MM.1S (cell line): ENCODE measurements around the gene PLXNA4.

ENCODE experiments used
- DNase-seq: peaks from one replicate; pipeline ENCODE4 v3.0.0-alpha.2; 2015
- H2AFZ ChIP-seq: fragments of 300-600 bp; sonication (generic); 2 replicates; pipeline ENCODE4 v1.6.0; 2016; ENCODE audit warnings: antibody characterized with exemption, low read length
- H3F3A ChIP-seq: fragments of 300-600 bp; sonication (generic); 2 replicates; pipeline ENCODE4 v1.6.1; 2016; ENCODE audit warnings: mild to moderate bottlenecking, antibody characterized with exemption, low read length, moderate library complexity, mixed read lengths; ENCODE audit not compliant: insufficient read depth
- H3K27ac ChIP-seq: fragments of 300-600 bp; sonication (generic); 2 replicates; pipeline ENCODE4 v1.5.1; 2016; ENCODE audit warnings: mild to moderate bottlenecking, low read length
- H3K27me3 ChIP-seq: fragments of 300-600 bp; sonication (generic); replicated peaks from 2 replicates; pipeline ENCODE4 v1.6.0; 2016; ENCODE audit warnings: low read length; ENCODE audit not compliant: insufficient read depth
- H3K36me3 ChIP-seq: fragments of 300-600 bp; sonication (generic); replicated peaks from 2 replicates; pipeline ENCODE4 v1.6.1; 2016; ENCODE audit warnings: mild to moderate bottlenecking, low read length, mixed read lengths; ENCODE audit not compliant: insufficient read depth
- H3K4me1 ChIP-seq: fragments of 300-600 bp; sonication (generic); 2 replicates; pipeline ENCODE4 v1.6.1; 2016; ENCODE audit warnings: low read length, mixed read lengths
- H3K4me2 ChIP-seq: fragments of 300-600 bp; sonication (generic); 2 replicates; pipeline ENCODE4 v1.6.0; 2016; ENCODE audit warnings: low read depth, low read length
- H3K4me3 ChIP-seq: fragments of 300-600 bp; sonication (generic); 2 replicates; pipeline ENCODE4 v1.5.1; 2016; ENCODE audit warnings: low read length, mixed read lengths
- H3K79me2 ChIP-seq: fragments of 300-600 bp; sonication (generic); 2 replicates; pipeline ENCODE4 v1.6.1; 2016; ENCODE audit warnings: mixed run types, low read length, mixed read lengths
- H3K9ac ChIP-seq: fragments of 300-600 bp; sonication (generic); 2 replicates; pipeline ENCODE4 v1.6.1; 2016; ENCODE audit warnings: low read length, mixed read lengths
- H3K9me2 ChIP-seq: fragments of 300-600 bp; sonication (generic); replicated peaks from 2 replicates; pipeline ENCODE4 v1.6.1; 2016; ENCODE audit warnings: mild to moderate bottlenecking, low read length, mixed read lengths; ENCODE audit not compliant: insufficient read depth
- H3K9me3 ChIP-seq: fragments of 300-600 bp; sonication (generic); replicated peaks from 2 replicates; pipeline ENCODE4 v1.6.1; 2016; ENCODE audit warnings: mild to moderate bottlenecking, low read length, mixed read lengths; ENCODE audit not compliant: insufficient read depth
- H4K20me1 ChIP-seq: fragments of 300-600 bp; sonication (generic); 2 replicates; pipeline ENCODE4 v1.6.1; 2016; ENCODE audit warnings: mild to moderate bottlenecking, low read length, moderate library complexity, mixed read lengths; ENCODE audit not compliant: insufficient read depth
- CTCF ChIP-seq: fragments of 300-600 bp; sonication (generic); IDR thresholded peaks from 2 replicates; pipeline ENCODE4 v1.5.1; 2016; ENCODE audit warnings: antibody characterized with exemption, low read length, mixed read lengths
- EZH2 ChIP-seq: fragments of 300-600 bp; sonication (generic); optimal IDR thresholded peaks from 2 replicates; pipeline ENCODE3; 2017; ENCODE audit warnings: low read depth, mild to moderate bottlenecking, antibody characterized with exemption, low read length, mixed read lengths
- EZH2phosphoT487 ChIP-seq: fragments of 300-600 bp; sonication (generic); IDR thresholded peaks from 2 replicates; pipeline ENCODE4 v1.6.1; 2018; ENCODE audit warnings: antibody characterized with exemption, low read length

The PLXNA4 gene

GRCh38 chr7:132379292-132379691, 197.0 kb downstream of the PLXNA4 start:
- Histone ChIP-seq H3K9ac (no peak overlapping the region), H3K4me3 (no peak overlapping the region), H3K4me1 (no peaks in the 10 kb centered on the region), H3K79me2 (no peaks in the 10 kb centered on the region), H4K20me1 (no peaks in the 10 kb centered on the region), H3F3A (no peaks in the 10 kb centered on the region), H2AFZ (no peak overlapping the region), H3K27ac (no peak overlapping the region), H3K36me3 (no peaks in the 10 kb centered on the region), H3K27me3 (no peaks in the 10 kb centered on the region), H3K9me2 (no peaks in the 10 kb centered on the region), H3K4me2 (no peak overlapping the region), H3K9me3 (no peaks in the 10 kb centered on the region)
- TF ChIP-seq EZH2phosphoT487 (no peak), CTCF (no peak), EZH2 (no peak)
- DNase-seq: no peak

- TF ChIP-seq EZH2 (no peak), CTCF (no peak), EZH2phosphoT487 (no peak)
- Histone ChIP-seq H3K27me3 (no peaks in the 10 kb centered on the region), H3F3A (no peaks in the 10 kb centered on the region), H4K20me1 (no peaks in the 10 kb centered on the region), H2AFZ (no peak overlapping the region), H3K9me3 (no peaks in the 10 kb centered on the region), H3K4me1 (no peaks in the 10 kb centered on the region), H3K79me2 (no peaks in the 10 kb centered on the region), H3K9me2 (no peaks in the 10 kb centered on the region), H3K27ac (no peak overlapping the region), H3K4me3 (no peak overlapping the region), H3K4me2 (no peak overlapping the region), H3K36me3 (no peaks in the 10 kb centered on the region), H3K9ac (no peak overlapping the region)
- no peak for DNase-seq
Observed at GRCh38 chr7:132377703-132378584, 198.3 kb downstream of the PLXNA4 start.

GRCh38 chr7:132377015-132377414, 199.3 kb downstream of the PLXNA4 start:
- no peaks in the 10 kb centered on the region for H4K20me1 ChIP-seq
- H3K4me2 ChIP-seq: no peak overlapping the region
- DNase-seq: no peak
- H2AFZ ChIP-seq: no peak overlapping the region
- no peaks in the 10 kb centered on the region for H3K36me3 ChIP-seq
- no peaks in the 10 kb centered on the region for H3K4me1 ChIP-seq
- no peaks in the 10 kb centered on the region for H3K27me3 ChIP-seq
- no peaks in the 10 kb centered on the region for H3F3A ChIP-seq
- no peaks in the 10 kb centered on the region for H3K79me2 ChIP-seq
- no peaks in the 10 kb centered on the region for H3K9me2 ChIP-seq
- no peak overlapping the region for H3K9ac ChIP-seq
- no peaks in the 10 kb centered on the region for H3K9me3 ChIP-seq
- TF ChIP-seq EZH2phosphoT487: no peak
- TF ChIP-seq CTCF: no peak
- TF ChIP-seq EZH2: no peak
- H3K4me3 ChIP-seq: no peak overlapping the region
- no peak overlapping the region for H3K27ac ChIP-seq
